HG02840 (cell line): Measurements from ENCODE around the gene CHL1.

Experiments
- ATAC-seq: cut with Tn5 transposase; IDR thresholded peaks from one replicate; pipeline ENCODE4 v1.9.1; 2021; ENCODE audit warnings: mild to moderate bottlenecking, moderate library complexity, moderate number of reproducible peaks; ENCODE audit not compliant: unreplicated experiment, low FRiP score

CHL1 gene

DNA sequence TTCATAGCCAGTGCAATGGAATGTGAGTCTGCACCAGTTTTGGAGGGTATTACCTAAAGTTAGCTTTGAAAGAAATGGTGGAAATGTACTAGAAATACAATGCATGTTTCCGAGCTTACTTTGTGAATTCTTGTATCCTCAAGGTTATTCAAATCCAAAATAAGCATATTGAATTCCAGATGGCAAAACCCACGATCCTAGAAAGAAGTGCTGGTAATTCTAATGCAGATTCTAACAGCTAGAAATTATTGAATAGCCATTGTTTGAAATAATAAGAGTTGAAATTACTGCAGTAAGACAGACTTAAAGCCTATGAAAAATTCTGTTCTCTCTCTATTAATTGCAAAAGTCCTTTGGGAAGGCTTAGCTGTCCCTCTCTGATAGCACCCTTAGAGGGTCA, 258.4 kb downstream of the CHL1 start:
- no peak for ATAC-seq

DNA sequence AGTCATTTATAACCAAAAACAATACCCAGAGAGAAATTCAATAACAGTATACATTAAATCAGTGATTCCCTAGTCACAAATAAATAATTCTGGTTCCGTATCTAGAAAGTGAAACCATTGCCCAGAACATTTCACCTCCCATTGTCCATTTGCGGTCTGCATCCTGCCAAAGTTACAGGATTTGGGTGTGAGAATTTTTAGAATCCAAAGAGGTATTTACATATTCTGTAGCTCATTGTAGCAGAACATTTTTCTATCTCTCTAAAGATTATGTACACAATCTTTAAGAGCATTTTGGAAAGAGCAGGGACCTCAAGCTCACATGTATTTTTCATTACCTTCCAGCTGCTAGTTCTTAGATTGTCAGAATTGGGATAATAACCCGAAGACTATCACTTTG, 261.6 kb downstream of the CHL1 start:
- ATAC-seq = no peak

DNA sequence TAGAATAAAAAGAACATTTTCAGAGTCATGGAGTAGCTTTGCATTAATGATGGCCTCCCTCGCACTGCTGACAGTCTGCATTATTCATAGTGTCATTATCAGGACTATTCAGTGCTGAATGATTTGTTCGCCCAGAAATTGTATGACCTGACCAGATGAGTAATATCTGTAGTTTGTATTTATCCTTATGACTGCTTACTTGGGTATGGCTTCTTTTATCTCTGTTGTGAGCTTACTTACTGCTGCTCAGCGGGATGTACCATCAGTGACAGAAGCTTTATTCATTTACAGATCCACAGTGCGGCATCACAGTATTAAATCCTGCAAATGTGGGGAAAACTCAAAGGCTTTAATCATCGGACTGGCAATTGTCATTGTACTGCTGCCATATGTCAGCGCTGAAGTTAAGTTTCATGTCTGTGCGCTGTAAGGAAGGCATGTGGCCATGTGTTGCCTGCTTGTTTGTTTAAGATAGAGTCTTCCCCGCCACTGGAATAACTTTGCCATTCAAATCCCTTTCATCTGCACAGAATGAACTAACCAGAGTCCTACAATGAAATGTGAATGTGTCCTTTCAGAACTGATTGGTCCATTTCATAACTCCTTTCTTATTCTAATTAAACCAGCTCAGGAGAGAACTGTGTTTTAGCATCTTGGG, 262.2 kb downstream of the CHL1 start:
- ATAC-seq = peak; percentile 55
